GM21360 (cell line): Measurements from ENCODE around the gene BCR.

Source experiments
- ATAC-seq: cut with Tn5 transposase; IDR thresholded peaks from one replicate; pipeline ENCODE4 v1.9.1; 2021; ENCODE audit warnings: mild to moderate bottlenecking, moderate library complexity; ENCODE audit not compliant: unreplicated experiment

BCR gene

GRCh38 chr22:23150762-23151161, 29.5 kb upstream of the BCR start:
- no peak for ATAC-seq

GRCh38 chr22:23151827-23152226, 28.5 kb upstream of the BCR start:
- no peak for ATAC-seq

DNA sequence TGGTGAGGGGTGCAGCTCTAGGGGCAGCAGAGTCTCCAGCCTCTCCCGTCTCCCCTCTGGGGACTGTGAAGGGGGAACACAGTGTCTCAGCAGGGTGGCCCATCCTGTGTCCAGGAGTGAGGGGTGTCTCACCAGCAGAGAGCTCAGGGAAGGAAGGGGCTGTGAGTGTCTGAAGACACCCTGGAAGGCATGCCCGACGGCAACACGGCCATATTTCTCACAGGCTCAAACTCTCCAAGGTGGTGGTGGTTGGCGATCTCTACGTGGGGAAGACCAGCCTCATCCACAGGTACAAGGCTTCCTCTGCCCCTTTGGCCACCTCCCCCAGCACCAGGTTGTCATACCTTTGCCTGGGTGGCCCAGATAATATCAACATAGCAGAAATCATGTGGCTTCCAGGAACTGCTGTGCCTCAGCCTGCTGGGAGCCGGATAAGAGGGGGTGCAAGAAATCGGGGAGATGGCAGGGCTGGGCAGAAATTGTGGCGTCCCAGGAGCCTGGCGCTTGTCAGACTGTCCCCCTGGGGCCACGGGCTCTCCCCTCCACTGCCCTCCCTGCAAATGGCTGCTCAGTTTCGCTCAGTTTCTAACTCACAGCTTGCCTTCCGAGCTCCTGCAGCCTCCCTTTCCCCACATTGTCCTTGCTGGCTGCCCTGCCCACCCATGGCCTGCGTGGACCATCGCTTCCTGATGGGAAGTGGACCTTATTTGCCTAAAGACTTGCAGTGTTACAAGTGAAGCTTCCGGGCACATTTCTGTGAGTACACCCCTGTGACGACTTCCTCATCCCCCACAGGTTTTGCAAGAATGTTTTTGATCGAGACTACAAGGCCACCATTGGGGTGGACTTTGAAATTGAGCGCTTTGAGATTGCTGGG, 27.8 kb upstream of the BCR start:
- no peak for ATAC-seq

DNA sequence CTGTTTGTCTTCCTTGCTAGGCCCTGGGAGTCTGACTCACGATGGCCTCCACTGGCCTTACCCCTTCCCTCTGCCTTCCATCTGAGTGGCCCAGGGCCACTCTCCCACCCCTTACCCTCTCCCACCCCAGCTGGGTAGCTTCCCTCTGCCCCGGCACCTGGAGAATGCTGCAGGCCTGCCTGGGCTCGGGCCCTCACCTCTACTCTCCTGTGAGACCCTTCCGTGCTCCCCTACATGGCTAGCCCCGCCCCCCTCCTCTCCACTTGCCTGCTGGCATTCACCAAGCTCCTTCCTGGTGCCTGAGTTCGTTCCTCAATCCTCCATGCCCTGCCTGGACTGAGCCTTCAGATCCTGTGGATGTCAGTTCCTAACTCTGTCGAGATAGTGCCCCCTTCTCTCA, 26.3 kb upstream of the BCR start:
- no peak for ATAC-seq

- no peak for ATAC-seq
Measured at GRCh38 chr22:23154461-23154860, 25.8 kb upstream of the BCR start.

- ATAC-seq: no peak
Measured at GRCh38 chr22:23155143-23155542, 25.2 kb upstream of the BCR start.

- no peak for ATAC-seq
Measured at GRCh38 chr22:23155831-23156230, 24.5 kb upstream of the BCR start.

GRCh38 chr22:23156286-23156685, 24.0 kb upstream of the BCR start:
- no peak for ATAC-seq

DNA sequence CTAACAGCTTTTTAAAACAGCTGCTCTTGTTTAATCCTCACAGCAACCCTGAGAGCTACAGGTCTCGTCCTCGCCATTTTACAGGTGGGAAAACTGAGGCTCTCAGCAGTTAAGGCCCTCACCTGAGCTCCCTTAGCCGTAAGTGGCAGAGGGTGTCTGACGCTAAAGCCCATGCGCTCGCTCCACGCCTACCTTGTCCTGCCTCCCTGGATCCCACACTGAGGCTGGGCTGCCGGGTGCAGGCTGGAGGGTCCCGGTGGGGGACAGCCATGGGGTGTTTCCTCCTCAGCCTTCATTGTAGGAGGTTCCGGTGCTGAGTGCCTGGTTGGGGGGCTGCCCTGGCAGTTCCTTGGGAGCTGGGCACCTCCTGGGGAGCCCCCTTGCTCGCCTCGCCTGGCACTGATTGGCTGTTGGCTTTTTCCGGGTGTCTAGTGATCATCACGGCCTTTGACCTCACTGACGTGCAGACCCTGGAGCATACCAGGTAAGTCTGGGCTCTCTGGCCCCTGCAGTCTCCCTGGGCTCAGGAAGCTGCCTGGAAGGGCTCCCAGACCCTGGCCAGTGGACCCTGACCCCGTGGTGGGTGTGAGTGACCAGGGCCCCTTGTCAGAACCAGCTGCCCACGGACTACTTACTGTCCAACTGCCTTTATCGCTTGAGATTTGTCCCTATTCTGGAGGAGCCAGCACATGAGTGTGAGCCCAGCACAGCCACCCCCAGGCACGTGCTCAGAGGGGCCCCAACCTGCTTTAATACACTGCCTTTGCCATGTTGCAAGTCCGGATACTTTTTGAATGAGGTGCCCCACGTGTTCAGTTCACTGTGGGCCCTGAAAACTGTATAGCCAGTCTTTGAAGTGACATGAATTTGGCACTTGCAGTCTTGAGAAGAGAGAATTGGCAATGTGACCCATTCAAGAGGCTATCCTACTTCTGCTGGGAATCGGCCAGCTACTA, 22.5 kb upstream of the BCR start:
- ATAC-seq: no peak

GRCh38 chr22:23158516-23159290, 21.6 kb upstream of the BCR start:
- ATAC-seq: no peak

- no peak for ATAC-seq
Measured at GRCh38 chr22:23159291-23159630, 21.0 kb upstream of the BCR start.

- ATAC-seq: no peak
Measured at GRCh38 chr22:23161029-23161428, 19.3 kb upstream of the BCR start.

- ATAC-seq: no peak
Measured at GRCh38 chr22:23161574-23161973, 18.7 kb upstream of the BCR start.

- ATAC-seq: no peak
Measured at GRCh38 chr22:23163665-23164064, 16.6 kb upstream of the BCR start.

DNA sequence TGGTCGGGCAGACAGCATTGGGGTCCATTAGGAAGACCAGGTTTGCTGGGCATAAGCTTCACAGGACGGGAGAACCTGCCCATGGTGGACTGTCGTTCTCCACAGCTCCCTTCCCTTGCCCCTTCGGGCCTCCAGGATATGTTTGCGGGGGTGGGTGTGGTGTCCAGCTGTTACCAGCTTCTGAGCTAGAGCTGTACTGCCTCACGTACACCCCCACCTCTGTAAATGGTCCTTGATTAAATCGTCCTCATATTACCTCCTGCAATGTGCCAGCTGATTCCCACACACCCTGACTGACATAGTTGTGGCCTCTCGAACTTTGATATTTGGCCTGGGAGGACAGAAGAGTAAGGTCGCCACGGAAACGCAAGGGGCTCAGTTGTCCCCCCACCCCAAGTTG, 16.2 kb upstream of the BCR start:
- ATAC-seq: no peak

- no peak for ATAC-seq
Measured at GRCh38 chr22:23166042-23166831, 14.1 kb upstream of the BCR start.

DNA sequence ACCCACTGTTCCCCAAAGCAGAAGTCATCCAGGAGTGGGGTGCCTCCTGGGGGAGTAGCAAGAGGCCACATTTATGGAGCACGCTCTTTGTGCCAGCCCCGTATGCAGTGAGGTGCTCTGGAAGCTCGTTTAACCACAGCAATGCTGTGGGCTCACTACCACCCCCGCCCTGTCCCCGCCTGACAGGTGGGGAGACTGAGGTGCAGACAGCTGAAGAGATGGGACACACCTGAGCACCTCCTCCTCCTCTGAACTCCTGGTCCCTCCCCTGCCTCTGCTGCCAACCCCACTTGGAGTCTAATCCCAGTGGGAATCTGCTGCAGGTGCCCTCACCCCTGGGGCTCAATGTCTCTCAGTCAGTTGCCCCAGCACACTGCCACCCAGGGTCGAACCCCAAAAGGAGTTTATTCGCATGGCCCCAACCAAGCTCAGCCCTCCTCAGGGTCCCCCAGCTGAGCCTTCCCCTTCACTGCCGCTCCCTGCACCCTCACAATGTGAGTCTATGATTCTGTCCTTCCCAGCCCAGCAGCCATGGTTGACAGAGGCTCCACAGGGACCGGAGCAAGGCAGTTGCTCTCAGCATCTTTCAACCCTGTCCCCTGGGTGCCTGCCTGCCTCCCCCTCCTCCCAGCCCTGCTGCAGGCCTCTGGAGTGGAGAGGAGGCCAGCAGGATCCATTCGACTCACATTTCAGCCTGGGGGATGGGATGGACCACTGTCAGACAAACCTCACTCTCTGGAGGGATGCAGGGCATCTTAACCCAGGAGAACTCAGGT, 13.3 kb upstream of the BCR start:
- no peak for ATAC-seq

DNA sequence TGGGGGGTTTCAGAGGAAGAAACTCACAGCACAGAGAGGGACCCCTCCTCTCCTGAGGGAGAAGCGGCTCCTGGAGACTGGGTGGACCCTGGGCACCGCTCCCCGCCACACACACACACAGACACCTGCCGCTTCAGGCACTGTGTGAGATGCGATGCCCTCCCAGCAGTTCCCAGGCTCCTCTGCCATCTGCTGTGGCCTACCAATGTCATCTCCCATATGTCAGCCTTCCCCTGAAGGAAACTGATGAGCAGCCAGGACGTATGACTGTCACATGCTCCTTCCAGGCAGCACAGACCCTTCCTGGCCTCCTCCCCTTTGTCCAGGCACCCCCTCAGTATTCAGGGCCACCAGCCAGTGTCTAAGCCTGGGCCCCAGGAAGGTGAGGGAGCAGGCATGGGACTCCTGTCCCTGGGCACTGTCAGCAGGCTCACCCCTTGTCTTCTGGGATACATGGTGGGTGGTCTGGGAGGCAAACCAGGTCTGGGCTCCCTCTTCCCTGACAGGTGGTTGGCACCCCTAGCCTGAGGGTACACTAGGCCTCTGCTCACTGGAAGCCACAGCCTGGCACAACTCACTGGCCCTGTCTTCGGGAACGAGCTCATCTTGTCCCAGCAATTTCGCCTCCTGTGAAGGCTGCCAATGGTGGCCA, 11.8 kb upstream of the BCR start:
- no peak for ATAC-seq

DNA sequence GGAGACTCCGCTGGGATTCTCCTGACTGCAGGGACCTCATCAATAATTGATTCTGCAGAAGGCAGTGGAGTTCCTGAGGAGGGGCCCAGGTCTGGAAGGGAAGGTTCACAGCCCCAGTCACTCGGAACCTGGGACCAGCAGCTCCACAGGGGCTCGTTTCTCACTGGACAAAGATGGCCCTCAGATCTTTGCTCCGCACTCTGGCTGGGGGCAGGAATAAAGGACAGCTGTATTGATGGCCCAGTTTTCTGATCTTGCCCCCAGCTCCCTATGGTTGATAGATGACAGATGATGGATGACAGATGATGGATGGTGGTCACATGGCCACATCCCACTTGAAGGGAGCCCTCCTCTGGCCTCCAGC, 11.3 kb upstream of the BCR start:
- no peak for ATAC-seq
